Inferior parietal cortex (tissue), 1 donor: Measurements from ENCODE around the gene SYNGR2.
"Not testable (repeated sequence)": the region's sequence is repeated elsewhere in the genome, so short reads cannot be mapped to it uniquely, and the experiment has no call there.

ENCODE experiments used
- DNase-seq: peaks from one replicate; pipeline ENCODE4 v3.0.0-alpha.2; 2016; ENCODE audit errors: extremely low spot score

The SYNGR2 gene

DNA sequence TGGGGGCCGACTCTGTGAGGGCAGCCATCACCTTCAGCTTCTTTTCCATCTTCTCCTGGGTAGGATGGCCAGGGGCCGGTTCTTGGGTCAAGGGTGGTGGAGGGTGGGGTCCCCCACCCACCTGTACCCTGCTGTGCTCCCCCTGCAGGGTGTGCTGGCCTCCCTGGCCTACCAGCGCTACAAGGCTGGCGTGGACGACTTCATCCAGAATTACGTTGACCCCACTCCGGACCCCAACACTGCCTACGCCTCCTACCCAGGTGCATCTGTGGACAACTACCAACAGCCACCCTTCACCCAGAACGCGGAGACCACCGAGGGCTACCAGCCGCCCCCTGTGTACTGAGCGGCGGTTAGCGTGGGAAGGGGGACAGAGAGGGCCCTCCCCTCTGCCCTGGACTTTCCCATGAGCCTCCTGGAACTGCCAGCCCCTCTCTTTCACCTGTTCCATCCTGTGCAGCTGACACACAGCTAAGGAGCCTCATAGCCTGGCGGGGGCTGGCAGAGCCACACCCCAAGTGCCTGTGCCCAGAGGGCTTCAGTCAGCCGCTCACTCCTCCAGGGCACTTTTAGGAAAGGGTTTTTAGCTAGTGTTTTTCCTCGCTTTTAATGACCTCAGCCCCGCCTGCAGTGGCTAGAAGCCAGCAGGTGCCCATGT, 3.3 kb downstream of the SYNGR2 start:
- DNase-seq, result not testable (repeated sequence)

DNA sequence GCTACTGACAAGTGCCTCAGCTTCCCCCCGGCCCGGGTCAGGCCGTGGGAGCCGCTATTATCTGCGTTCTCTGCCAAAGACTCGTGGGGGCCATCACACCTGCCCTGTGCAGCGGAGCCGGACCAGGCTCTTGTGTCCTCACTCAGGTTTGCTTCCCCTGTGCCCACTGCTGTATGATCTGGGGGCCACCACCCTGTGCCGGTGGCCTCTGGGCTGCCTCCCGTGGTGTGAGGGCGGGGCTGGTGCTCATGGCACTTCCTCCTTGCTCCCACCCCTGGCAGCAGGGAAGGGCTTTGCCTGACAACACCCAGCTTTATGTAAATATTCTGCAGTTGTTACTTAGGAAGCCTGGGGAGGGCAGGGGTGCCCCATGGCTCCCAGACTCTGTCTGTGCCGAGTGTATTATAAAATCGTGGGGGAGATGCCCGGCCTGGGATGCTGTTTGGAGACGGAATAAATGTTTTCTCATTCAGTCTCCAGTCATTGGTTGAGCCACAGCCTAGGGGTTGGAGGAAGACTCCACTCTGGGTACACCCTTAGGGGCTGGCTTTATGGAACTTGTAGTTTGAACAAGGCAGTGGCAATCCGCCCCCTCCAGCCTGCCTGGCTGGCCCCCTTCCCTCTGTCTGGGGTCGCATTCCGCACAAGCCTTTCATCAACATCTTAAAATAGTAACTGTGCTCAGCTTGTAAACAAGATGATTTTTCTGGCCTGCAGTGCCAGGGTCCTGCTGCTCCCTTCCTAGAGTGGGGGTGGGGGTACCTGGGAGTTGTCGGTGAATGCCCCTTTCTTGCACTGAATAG, 4.1 kb downstream of the SYNGR2 start:
- no peak for DNase-seq

DNA sequence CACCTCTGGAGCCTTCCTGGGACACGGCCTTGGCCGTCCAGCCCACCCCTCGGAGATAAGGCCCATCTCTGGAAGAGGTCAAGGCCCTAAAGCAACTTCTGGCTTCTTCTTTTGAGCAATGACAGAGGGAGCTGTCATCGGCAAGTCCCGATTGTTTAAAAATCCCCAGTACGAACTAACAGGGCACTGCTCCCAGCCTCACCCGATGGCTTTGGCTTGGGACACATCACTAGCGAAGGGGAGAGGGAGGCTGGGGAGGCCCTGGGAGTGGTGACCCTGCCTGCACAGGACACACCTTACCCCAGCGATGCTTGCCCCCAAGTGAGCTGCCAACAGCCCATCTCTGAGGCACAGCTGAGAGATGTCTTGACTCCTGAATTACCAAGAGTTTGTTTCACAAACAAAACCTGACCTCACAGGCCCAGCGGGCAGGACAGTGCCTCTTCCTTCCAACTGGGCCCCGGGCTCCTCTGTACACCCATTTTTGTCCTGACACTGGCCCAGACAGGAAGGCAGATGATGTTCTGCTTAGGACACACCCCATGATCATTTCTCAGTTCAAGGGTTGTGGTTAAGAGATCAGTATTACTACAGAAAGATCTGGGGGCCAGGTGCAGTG, 4.8 kb downstream of the SYNGR2 start:
- DNase-seq, result no peak

DNA sequence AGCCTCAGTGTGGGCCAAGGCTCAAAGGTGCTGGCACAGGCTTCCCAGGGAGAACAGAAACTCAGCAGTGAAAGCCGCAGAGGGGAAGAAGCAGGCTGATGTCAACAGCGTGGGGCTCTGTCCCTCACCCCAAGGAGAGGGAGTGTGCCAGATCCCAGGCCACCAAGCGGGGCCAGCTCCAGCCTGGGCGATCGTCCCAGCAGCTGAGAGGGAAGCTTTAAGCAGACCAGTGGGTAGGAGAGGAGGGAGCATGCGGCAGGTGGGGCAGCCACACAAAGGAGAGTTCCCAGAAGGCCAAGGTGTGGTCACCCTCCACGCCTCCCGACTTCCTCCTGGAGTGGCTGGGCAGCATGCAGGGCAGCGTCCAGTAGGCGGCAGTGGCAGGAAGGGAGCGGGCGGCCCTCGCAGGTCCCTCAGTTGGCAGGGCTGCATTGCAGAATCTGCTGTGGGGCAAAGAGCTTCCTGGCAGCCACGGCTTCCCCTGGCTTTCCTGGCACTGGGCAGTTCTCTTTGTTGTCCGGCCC, 6.0 kb downstream of the SYNGR2 start:
- peak; percentile 57 for DNase-seq

DNA sequence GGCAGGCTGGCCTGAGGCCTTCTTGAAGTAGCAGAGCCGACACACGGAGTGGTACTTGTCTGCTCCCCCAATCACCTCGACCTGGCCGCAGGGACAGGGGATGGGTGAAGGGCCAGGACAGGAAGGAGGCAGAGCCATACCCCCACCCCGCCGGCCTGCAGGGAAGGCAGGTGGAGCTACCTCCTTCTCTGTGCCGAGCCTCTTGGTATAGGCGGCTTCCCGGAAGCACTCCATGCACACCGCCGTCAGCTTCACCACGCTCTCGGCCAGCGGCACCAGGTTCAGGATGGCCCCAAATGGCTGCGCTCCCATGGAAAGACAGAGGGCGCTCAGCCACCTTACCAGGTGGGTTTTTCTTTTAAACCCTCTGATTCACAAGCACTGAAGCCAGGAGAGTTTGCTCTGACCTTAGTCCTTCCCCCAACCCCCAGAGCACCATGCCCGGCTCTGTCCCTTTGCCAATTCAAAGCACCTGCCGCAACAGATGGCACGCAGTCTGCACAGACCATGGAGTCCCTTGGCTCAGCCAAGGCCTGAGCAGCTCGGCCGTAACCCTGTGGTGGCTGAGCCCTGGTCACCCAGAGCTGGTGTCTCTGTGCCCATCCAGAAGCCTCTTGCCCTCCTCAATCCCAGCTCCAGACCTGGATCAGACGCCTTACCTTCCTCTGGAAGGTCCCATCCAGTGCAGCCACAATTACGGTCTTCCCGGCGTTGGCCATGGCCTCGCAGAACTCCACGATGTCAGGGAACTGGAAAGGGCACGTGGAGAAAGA, 6.7 kb downstream of the SYNGR2 start:
- DNase-seq, result no peak

DNA sequence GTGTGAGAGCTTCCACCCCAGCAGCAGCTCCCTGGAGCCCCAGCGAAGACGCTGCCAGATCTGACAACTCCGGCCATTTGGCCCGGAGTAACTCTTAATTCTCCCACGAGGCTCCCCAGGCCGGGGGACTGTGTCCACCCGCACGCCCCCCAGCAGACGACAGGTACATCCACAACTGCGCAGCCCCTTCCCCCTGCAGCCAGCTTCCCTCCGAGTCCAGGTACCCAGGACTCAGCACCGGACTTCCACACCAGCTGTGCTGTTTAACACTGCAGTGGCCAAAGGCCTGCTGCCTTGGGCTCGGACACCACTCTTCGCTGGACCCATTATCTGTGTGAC, 7.2 kb downstream of the SYNGR2 start:
- no peak for DNase-seq

DNA sequence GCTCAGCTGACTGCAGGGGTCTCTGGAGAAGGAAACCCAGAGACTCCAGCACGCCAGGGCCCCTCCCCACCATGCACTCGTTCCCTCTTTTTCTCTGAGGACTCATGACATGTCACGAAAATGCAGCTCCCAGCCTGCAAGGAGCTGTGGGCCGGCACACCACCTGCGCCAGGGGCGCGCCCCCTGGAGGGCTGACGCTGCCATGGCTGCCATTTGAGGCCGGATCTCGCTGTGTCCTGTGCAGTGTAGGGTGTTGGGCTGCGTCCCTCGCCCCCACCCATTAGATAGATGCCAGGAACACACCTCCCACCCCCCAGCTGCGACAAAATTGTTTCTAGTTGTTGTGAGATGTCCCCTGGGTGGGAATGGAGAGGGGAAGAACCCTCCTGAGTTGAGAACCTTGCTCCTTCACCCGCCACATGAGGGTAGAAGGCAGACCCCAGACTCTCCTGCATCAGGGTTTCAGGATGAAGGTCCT, 8.2 kb downstream of the SYNGR2 start:
- peak; percentile 61 for DNase-seq

DNA sequence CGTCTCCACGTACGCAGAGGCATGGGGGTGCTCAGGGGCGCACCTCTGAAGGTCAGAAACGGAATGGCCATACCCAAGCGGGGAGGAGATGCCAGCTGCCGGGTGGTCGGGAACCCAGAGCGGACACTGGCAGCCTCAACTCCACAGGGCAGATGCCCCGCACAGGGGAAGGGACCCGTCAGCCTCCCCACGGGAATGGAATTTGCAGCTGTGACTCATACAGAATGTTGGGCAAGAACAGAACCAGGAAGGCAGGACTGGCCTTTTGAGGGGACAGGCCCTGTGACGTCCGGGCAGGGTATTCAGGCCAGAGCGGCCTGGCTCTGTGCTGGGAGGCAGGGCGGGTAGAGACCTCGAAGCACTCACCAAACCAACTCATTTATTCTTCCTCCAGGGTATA, 11.0 kb downstream of the SYNGR2 start:
- DNase-seq, result no peak

DNA sequence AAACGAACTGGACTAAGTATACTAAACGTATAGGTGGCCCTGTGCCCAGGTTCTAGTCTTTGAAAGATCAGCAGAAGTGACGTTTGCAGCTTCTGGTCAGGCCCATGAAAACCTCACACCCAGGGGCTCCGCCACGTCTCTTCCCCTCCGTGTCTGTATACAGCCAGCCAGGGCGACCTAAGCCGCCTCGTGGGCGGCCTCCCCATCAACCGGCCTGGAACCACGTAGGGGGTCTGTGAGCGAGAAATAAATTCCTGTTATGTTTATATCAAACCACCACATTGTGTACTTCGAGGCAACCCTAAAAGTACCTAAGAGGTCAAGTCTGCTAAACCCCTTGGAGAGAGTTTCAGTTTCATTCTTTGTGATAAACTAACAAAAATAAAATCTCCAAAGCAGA, 11.7 kb downstream of the SYNGR2 start:
- DNase-seq, result no peak

DNA sequence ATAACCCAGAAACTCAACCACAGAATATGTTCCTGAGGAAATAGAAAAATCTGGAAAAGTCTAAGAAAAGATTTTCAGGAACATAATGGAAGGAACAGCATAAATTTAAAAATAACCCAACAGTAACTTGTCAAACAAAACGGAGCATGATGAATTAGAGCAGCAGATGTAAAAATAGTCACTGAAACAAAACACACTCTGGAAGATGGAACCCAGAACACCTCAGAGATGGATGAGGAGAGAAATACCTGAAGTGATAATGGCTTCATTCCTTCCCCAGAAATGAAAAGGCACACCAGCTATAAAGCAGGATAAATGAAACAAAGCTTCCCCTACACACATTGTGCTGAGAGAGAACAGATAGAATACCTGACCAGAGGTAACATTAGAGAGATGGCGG, 12.1 kb downstream of the SYNGR2 start:
- DNase-seq, result no peak

DNA sequence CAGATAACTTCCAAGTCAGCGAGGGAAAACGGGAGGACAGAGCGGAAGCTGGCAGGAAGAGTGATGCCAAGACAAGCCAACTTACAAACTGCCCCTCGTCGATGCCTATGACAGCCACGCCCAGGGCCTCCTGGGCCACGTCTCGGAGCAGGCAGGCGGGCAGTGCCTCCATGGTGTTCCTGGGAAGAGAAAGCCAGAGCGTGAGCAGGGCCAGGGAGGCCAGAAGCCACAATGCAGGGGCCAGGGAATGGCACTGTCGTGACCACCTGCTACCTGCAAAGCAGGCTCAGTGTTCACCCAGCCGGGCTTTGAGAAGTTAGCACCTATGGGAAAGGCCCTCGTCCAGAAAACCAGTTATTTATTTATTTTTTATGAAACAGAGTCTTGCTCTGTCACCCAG, 14.1 kb downstream of the SYNGR2 start:
- DNase-seq, result no peak

DNA sequence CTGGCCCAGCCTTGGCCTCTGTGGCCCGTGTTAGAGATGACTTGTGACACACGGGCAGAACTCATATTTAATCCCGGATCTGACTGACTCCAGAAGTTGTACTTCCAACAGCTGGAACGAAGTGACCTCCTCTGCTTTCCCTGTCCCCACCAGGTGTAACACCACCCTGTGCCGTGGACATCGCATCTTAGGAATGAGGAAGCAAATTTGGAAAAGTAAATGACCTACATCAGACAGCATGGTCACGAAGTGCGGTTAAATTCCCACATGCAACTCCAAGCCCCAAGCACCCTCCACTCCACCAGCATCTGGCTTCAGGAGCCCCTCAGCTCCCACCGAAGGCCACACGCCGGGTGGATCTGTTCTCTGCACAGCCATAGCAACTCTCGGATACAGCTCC, 15.5 kb downstream of the SYNGR2 start:
- DNase-seq, result no peak

DNA sequence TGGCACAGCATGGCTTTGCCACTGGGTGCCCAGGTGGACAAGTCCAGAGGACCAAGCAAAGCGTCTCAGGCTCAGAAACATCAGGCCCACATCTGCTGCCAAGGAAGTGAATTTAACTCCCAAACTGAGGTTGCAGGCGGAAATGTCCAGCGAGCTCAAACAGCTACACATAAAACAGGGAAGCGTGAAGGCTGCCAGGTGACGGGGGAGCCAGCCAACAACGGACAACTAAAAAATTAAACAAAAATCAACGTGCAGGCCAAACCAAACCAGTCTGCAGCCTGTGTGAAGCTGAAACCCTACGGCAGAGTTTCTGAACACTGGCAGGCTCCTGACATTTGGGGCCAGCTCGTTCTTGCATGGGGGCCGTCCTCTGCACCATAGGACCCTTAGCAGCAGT, 16.0 kb downstream of the SYNGR2 start:
- DNase-seq, result no peak

DNA sequence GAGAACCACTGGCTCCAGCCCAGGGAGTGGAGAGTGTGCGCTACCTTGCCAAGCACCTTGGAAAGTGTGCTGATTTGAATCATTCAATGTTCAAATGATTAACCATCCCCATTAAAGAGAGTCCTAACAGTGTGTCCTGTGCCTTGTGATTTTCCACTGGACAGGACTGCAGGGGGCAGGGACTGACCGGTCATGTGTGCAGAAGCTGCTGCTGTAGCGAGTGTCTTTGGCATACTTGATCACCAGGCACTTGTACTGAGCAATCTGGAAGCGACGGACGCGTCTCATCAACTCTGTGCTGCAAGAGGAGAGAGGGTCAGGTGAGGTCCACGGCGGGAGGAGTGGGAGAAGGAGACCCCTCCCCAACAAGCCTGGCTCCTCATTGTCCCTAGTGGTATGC, 16.5 kb downstream of the SYNGR2 start:
- DNase-seq, result no peak

DNA sequence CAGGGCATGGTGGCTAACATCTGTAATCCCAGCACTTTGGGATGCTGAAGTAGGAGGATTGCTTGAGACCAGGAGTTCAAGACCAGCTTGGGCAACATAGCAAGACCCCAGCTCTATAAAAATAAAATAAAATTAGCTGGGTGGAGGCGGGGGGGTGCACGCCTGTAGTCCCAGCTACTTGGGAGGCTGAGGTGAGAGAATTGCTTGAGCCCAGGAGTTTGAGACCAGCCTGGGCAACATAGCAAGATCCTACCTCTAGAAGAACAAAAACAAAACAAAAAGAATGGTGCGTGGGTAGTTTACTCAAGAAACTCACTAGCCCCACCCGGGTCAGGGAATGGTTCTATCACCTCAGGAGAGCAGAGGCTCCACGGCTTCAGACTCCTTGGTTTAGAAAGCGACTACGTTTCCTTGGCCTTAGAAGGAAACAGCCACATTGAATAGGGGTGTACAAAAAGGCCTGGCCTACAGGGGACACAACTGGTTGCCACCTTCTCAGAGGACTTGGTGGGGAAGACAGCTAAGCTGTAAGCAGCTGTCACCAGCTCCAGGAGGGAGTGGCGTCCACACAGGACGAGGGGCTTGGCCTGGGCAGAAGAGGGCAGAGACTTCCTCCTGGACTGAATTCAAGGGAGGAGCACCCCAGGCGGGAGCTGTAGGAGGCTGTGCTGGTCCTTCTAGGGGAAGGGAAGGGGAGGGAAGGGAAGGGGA, 17.8 kb downstream of the SYNGR2 start:
- no peak for DNase-seq

DNA sequence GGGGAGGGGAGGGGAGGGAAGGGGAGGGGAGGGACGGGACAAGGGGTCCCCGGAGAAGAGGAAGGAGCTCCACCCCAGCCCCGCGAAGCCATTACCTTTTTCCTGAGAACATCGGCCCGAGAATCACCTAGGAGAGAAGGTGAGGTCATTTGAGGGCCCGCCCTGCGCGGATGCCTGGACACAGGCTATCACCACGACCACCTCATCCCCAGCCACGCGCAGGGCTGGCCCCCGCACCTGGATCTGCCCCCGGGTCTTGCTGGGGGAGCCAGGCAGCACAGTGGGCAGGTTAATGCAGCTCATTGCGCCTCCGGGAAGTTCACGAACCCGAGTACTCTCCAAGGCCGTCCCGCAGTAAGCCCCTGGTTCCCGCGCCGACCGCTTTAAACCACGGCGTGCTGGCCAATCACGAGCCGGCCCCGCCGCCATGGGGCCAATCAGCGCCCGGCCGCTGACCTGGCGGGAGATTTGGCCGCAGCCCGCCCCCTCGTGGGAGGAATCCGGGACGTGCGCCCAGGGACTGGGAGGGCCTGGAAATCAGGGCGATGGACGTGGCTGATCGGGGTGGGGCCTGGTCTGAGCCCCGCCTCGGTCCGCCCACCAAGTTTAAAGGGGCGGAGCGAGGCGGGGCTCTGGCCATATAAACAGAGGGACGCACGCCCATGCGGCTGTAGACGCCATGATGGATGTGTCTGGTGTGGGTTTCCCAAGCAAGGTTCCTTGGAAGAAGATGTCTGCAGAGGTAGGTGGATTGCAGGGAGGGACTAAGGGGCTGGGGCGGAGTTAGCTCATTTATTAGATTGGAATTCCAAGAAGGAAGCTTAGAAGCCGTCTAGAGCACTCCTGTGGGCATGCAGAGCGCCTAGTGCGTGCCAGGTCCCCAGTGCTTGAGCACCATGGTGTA, 18.6 kb downstream of the SYNGR2 start, which contains the start of the genes AFMID and TK1:
TSS of gene AFMID (plus strand) at position 671 of the 904 bp plus-strand sequence. CDS start at position 680, 9 bp downstream.
TSS of gene TK1 (minus strand) at position 361 of the 904 bp plus-strand sequence. CDS start at position 303, 58 bp downstream.
- DNase-seq, result peak; percentile 96

DNA sequence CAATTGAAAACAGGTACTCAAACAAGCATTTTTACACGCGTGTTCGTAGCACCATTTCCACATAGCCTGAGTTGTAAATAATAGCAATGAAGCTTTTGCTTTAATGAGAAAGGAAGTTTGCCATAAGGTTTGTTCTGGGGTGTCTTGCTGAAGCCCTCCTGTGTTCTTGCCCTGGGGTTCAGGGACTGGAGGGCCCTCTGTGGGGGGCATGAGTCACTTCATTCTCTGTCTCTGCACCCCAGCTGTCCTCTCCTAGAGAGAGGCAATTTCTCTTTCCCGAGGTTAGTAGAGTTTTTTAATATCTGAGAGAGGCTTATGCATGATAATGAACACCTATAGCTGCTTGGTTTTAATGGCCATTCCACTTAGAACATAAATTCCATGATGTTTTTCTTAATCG, 28.3 kb downstream of the SYNGR2 start:
- no peak for DNase-seq

DNA sequence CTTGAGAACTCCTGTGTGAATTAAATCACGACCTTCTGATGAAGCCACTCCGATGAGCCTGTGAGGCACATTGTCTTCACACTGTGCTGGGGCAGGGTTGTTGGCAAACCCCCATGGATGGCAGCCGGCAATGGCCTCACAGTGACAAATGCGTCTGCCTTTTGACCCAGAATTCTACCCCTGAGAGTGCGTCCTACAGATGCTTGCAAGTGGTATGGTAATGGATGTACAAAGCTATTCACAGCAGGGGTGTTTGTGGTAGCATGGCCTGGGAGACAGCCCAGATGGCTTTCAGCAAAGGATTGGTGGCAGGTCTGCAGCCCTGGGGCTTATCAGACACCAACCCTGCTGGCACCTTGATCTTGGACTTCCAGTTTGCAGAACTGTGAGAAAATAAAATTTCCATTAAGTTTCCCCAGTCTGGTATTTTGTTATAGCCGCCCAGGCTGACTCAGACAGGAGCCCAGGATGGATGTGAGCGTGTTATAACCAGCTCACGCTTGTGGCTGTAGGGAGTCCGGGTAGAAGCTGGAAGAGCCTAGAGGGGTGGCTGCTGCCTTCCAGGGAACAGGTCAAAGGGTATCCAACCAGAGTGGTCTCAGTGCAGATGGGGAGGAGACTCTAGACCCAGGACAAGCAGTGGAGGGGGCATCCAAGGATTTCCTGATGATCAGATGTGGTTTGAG, 28.9 kb downstream of the SYNGR2 start:
- no peak for DNase-seq

DNA sequence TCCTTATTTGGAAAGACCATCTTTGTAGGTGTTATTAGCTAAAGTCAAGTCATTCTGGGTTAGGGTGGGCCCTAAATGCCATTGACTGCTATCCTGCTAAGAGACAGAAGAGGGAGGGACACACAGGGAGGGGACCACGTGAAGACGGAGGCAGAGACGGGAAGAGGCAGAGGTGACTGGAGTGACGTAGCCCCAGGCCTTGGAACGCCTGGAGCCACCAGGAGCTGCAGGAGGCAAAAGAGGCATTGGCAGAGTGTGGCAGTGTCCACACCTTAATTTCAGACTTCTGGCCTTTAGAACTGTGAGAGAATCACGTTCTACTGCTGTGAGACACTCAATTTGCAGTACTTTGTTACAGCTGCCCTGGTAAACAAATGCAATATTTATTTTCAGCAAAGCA, 32.1 kb downstream of the SYNGR2 start:
- DNase-seq, result no peak
